HG02938 (cell line): ENCODE data around the gene CEP19.

Experiments
- ATAC-seq: cut with Tn5 transposase; IDR thresholded peaks from one replicate; pipeline ENCODE4 v1.9.1; 2021; ENCODE audit warnings: mild to moderate bottlenecking, moderate library complexity; ENCODE audit not compliant: unreplicated experiment

CEP19 gene

DNA sequence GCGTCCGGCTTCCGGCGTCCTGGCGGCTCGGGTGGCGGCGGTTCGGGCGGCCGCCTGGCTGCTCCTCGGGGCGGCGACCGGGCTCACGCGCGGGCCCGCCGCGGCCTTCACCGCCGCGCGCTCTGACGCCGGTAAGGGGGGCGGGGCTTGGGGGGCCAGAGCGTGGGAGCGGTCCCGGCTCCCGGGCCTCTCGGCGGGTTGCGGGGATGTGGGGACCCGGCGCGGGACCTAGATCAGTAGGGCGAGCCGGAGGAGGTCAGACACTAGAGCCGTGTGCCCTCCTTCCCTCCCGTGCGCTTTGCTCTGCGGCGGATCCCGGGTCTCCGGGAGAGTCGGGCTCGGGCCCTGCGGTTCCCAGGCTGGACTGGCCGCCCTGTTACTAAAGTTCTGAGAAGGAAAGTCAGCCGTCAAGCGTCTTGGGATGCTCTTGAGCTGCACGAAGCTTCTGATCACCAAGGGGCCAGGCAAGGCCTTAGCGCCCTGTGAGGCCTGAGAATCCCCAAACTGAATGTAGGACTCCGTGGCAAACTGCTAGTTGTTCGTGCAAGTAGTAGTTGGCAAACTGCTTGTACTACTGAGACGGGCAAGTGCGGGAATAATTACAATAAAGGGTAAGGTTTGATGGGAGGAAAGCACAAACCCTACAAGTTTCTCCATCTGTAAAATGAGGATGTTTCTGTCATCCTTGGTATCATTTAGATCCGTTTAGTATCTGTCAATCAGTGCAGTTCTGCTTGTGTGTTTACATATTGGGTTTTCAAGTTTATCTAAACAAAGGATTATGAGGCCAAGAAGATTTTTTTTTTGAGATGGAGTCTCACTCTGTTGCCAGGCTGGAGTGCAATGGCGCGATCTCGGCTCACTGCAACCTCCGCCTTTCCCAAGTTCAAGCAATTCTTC is 714 bp upstream of the CEP19 start:
- ATAC-seq, result peak; percentile 48

DNA sequence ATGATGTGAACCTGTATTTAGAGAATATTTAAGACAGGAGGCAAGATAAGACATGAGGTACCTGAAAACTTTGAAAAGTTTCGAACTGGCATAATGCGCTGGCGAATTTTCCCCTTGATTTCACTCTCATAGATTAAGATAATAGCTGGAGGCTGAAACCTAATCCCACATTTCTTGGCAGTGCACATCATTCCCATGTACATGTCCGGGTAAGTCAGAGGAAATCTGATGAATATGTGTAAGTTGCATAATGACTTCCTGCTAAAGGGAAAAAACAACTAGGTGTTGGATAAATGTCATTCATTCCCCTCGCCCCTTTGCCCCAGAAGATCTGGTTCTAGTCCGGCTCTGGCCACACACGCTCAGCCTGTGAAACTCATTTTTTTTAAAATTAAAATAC is 3.6 kb downstream of the CEP19 start:
- ATAC-seq, result no peak

DNA sequence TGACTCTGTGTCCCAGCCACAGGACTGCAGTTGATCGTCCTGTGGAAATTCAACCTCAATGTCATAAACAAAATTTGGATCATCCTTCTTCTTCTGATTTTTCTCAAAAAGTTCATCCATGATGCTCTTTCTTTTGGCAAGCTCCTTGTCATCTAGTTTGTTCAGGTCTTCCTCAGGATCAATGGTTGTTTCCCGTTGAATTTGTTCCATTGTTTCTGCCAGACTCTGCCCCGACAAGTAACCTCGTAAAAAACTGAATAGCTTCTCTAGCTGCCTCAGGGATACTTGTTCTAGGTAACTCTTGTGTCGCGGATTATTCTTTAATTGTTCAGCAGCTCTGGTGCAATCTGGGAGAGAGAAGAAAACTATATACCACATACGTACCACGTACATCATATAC is 4.5 kb downstream of the CEP19 start:
- ATAC-seq, result no peak

DNA sequence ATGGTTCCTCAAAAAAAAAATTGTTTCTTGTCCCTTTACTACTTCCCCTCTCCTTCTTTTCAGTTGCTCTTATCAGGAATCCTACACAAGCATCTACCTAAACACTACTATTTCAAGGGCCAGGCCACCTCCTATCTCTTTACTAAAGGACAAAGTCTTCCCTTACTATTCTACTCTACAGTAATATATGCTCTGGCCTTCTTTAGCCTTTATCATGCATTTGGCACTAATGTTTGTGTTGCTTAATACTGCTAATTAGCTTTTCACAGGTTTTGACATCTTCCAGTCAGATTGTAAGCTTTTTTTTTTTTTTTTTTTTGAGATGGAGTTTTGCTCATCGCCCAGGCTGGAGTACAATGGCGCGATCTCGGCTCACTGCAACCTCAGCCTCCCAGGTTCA is 5.3 kb downstream of the CEP19 start:
- ATAC-seq, result no peak

DNA sequence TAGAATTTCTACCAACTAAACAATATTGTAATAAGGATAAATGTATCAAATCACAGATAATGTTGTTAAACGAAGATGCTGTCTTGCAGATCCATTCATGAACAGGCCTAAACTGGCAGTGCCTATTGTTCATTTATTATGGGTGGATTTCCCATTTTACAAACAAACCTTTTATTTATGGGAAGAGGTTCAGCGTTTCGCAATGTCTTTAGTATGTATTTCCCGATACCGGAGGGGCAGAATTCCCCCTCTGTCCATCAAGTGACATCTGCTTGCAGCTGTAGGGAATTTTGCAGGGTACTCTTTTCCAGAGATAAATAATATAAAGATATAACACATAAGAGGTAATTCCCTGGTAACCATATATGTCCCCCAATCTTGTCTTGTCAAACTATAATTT is 5.7 kb downstream of the CEP19 start:
- no peak for ATAC-seq

DNA sequence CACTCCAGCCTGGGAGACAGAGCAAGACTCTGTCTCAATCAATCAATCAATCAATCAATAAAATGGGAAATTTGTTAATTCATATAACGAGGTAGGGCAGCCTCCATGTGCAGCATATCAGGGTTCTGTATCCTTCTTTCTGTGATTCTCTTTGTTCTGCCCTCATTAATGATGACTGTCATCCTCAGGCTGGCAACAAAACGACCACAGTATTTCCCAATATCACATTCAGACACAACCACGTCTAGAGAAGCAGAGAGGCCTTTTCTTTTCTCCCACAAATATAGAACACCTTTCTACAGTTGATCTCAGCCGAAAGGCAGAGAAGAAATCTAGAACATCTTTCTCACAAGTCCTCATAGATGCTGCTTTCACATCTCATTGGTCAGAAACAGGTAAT is 11.2 kb downstream of the CEP19 start:
- no peak for ATAC-seq

DNA sequence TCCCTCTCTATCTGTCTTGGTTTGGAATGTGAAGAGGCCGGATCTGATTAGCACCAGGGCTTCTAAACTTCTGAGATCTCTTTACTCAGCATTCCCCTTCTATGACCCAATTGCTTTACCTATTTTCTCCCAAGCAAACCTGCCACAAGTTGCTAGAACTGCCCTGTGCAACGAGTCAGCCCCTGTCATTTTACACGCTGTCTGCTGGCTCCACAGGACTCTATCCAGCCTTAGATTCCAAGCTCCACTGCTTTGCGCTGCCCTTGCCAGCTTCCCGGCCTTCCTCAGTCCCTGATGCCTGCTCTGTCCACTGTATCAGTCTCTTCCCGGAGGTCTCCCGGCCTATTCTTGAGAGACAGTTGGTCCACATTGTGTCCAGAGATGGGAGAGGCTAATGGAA is 12.3 kb downstream of the CEP19 start:
- ATAC-seq, result no peak

DNA sequence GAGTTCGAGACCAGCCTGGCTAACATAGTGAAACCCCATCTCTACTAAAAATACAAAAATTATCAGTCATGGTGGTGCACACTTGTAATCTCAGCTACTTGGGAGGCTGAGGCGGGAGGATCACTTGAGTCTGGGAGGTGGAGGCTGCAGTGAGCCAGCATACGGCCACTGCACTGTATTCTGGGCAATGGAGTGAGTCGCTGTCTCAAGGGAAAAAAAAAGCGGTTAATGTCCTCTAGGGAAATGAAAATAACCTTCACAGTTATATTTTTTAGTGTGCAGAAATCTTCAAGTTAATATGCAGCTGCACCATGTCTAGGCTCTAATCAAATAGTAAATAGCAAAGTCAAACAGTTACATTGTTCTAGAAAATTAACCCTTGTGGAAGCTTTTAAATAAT is 14.8 kb downstream of the CEP19 start:
- no peak for ATAC-seq

DNA sequence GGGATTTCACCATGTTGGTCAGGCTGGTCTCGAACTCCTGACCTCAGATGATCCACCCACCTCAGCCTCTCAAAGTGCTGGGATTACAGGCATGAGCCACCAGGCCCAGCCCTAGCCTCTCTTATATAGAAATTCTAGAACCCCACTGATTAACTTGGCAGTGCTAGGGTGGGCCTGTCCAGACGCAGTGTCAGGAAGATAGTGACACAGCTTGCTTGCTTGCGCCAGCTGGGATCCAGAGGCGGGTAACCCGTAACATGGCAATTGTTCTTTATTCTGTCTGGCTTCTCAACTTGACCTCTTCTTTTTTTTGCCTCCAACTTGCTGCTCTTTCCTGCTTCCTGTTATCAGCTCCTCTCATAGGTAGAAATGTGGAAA is 16.2 kb downstream of the CEP19 start:
- no peak for ATAC-seq

DNA sequence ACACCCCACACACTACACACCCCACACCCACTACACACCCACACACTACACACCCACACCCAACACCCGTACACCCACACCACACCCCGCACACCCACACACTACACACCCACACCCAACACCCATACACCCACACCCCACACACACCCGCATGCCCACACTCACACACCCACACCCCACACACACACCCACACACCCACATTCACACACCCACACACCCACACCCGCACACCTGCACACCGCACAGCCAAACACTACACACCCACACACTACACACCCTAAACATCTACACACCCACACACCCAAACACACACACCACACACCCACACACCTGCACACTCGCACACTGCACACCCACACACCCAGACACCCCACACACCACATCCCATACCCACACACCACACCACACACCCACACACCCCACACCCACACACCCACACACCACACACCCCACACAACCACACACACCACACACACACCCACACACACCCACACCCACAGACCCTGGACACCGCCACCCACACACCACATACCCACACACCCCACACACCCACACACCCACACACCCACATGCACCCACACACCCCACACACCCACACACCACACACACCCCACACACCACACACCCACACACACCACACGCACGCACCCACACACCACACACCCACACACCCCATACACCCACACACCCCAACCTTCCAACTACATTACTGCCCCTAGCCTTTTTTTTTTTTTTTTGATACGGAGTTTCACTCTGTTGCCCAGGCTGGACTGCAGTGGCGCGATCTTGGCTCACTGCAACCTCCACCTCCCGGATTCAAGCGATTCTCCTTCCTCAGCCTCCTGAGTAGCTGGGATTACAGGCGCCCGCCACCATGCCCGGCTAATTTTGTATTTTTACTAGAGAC is 16.9 kb downstream of the CEP19 start:
- ATAC-seq, result no peak

DNA sequence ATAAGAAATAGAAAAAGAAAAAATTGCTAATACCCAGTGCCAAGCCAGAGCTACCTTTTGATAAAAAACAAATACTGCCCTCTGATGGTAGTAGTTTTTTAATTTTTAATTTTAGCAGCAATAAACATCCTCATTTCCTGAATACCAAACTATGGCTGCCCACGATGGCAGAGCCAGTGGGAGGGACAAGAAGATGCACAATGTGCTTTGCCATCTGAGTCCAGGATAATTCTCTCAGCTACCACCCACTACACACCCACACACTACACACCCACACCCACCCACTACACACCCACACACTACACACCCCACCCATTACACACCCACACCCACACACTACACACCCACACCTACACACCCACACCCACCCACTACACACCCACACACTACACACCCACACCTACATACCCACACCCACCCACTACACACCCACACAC is 17.8 kb downstream of the CEP19 start:
- ATAC-seq, result no peak

DNA sequence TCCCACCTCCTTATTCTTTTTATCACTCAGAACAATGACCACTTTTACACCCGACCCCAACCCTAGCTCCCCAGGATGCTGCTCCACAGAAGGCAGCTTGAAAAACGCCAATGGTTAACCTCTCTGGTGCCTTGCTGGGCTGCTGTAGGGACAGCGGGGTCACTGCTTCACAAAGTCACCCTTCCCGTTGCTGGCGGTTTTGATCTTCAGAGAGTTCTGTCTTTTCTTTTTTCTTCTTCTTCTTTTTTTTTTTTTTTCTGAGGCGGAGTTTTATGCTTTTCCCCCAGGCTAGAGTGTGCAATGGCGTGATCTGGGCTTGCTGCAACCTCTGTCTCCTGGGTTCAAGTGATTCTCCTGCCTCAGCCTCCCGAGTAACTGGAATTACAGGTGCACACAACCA is 20.7 kb downstream of the CEP19 start:
- ATAC-seq, result no peak

DNA sequence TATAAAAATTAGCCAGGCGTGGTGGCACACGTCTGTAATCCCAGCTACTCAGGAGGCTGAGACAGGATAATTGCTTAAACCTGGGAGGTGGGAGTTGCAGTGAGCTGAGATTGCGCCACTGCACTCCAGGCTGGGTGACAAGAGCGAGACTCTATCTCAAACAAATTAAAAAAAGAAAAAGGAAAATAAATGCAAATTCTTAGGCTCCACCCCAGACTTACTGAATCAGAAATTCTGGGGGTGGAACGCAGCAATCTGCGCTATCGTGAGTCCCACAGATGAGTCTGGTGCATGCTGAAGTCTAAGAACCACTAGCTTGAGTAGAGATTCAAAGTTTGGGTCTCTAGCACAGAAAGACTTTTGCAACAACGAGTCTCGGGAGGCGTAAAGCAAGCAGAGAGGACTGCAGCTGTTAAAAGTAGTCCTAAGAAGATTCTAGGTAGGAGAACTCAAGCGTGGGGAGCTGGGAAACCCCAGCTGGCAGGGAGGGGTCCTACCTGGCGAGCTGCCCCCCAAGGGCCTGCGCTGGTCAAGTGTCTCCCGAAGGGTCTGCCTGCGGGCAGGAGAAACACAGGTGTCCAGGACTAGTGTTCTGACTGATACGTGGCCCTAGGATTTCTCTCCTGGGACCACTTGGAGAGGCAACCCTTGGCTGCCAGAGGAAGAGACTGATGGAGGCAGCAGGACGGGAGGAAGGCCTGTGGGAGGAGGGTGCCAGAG is 21.9 kb downstream of the CEP19 start:
- no peak for ATAC-seq

DNA sequence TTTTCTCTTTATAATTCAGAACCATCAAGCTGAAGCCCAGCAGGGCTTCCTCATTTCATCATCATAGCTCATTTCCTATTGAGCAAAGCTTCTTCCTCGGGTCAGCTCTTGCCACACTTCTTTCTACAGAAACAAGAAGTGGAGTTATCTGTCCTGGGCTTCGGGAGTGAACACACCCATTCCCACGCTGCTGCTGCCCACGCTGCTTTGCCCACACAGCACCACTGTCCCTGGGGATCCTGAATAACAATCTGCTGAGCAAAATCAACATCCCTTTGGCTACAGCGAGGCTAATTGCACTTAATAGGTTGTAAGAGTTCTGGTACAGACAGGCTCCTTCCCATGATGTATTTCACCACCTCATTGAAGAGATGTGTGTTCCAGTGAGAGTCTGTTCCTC is 23.7 kb downstream of the CEP19 start:
- ATAC-seq, result no peak

DNA sequence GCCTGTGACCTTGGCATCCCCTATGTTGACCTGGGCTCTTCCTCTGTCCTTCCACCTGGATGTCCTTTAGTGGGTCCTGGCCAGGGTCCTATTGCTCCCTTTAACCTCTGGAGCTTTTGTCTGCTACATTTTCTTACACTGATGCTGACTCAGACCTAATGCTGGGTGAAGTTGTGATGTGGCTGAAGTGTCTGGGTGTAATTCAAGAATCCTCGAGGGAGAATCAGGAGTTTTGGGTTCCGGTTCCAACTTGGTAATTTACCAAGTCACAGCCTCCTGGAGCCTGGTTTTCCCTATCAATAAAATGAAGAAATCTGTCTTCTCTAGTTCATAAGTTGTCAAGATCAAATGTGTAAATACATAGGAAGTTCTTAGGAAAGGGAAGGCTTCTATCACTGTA is 25.6 kb downstream of the CEP19 start:
- ATAC-seq, result no peak

DNA sequence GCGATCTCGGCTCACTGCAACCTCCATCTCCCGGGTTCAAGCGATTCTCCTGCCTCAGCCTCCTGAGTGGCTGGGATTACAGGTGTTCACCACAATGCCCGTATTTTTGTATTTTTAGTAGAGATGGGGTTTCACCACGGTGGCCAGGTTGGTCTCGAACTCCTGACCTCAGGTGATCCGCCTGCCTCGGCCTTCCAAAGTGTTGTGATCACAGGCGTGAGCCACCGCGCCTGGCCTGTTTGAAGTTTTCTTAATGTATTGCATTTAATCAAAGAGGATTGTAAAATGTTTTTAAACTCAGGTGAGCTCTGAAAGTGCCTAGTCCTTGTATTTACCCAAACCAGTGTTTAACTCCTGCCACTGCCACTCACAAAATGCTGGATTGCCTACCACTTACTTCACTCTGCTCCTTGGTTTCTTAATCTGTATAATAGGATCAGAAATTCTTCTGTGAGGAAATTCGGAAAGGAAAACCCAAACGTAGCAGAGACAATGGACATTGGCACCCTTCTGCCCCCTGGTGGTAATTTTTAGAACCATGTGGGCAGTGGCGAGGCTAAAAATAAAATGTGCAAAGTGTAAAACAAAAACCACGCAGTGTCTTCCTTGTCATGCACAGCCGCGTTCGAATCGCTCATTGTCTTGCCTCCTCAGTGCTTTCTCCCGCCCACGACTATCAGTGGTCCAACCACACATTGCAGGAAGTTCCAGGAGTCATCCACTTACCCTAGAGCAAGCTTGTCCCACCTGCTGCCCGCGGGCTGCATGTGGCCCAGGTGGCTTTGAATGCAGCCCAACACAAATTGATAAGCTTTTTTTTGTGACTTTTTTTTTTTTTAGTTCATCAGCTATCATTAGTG is 27.3 kb downstream of the CEP19 start:
- ATAC-seq, result peak; percentile 76

DNA sequence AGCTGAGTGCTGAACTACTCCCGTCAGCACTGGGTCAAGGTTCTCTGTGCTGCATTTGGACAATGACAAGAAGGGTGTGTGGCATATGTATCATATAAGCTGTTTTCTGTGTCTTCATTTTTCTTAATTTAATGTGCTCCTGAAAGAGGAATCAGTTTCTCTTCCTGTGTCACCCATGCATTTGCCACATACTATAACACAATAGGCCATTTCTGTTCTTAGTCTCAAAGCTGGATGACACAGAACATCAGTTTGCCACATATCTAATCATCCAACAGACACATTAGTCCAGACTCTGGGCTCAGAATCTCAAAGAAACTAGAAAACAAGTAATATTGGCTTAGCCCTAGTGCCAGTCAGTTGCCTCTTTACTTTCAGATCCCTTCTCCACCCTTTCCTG is 34.1 kb downstream of the CEP19 start:
- no peak for ATAC-seq

DNA sequence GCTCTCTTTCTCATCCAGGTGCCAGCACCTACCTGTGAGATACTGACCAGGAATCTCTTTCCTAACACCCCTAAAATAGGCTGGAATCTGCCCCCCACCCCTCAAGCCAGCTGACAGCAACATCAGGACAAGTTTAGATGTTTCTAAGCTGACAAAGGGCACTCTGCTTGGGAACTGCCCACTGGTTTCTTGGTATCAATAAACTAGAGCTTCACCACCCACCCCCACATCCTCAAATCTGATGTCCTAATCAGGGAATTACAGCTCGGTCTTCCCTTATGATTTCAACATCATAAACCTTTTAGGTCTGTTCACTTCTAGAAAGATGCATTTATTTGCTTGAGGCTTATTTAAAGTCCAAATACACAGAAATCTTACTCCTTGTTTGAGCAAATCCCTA is 34.7 kb downstream of the CEP19 start:
- no peak for ATAC-seq

DNA sequence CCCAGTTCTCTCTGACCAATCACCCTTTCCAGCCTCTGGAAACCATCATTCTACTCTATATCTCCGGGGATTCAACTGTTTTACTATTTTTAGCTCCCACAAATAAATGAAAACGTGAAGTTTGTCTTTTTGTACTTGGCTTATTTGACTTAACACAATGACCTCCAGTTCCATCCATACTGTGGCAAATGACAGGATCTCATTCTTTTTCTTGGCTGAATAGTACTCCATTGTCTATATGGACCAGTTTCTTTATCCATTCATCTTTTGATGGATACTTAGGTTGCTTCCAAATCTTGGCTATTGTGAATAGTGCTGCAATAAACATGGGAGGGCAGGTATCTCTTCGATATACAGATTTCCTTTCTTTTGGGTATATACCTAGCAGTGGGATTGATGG is 38.4 kb downstream of the CEP19 start:
- ATAC-seq, result no peak

DNA sequence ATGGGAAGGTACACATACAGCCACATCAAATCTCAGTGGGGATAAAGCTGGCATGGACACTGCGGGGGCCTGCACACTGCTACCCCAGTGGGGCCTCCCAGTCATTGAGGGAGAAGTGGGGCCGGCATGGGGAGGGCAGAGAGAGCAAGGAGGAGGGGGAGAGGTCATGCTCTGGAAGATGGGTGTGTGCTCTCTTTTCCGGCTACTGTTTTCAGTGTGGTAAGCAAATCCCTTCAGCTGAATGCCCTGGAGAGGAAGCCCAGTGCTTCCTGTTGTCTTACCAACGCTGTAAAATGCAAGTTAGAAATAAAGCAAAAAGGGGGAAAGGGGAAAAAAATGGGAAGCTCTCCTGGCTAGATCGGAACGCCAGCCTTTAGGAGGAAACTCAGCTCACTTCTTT is 41.7 kb downstream of the CEP19 start:
- ATAC-seq, result no peak
